AG04449 (cell line): ENCODE data around the gene MUSTN1.

Source experiments
- CTCF ChIA-PET: fragments of 350-600 bp; formaldehyde crosslinking; extraction: SDS; loops from one replicate; lab custom pipeline; 2021; ENCODE audit warnings: antibody characterized with exemption; lab: Yijun Ruan, JAX
- POLR2A ChIA-PET: fragments of 400-600, 350-600 bp; formaldehyde crosslinking; extraction: SDS; loops from one replicate; lab custom pipeline; 2020; ENCODE audit warnings: antibody characterized with exemption, inconsistent platforms; lab: Yijun Ruan, JAX
- DNase-seq: peaks from one replicate; pipeline ENCODE4 v3.0.0-alpha.2; 2010; ENCODE audit warnings: low read depth, low spot score
- H3K4me3 ChIP-seq: 2 replicates; pipeline ENCODE4 v1.5.1; 2011; ENCODE audit warnings: low read depth, mild to moderate bottlenecking, control low read depth, low read length
- CTCF ChIP-seq: IDR thresholded peaks from one replicate; pipeline ENCODE4 v1.5.1; 2011; ENCODE audit warnings: mild to moderate bottlenecking, moderate library complexity, low read length, control low read depth, inconsistent platforms; ENCODE audit not compliant: insufficient read depth; ENCODE audit errors: missing control alignments

MUSTN1 gene

GRCh38 chr3:52792961-52793695 lies 41.7 kb downstream of the MUSTN1 start:
- no peak for TF ChIP-seq CTCF
- no peak for DNase-seq
- H3K4me3 ChIP-seq, result no peak overlapping the region
- ChIA-PET POLR2A (no interaction called here), CTCF (interaction anchor here (1.5 kb wide), 1 partner anchor 19 kb away, joined by 3 read pairs; no protein-coding TSS in a partner anchor)

GRCh38 chr3:52792413-52792812 lies 42.4 kb downstream of the MUSTN1 start:
- peak; percentile 8 for TF ChIP-seq CTCF
- no peak overlapping the region for H3K4me3 ChIP-seq
- no peak for DNase-seq
- CTCF ChIA-PET, result no interaction called here
- POLR2A ChIA-PET, result no interaction called here

- no peak overlapping the region for H3K4me3 ChIP-seq
- POLR2A ChIA-PET, result no interaction called here
- DNase-seq, result no peak
- no peak for TF ChIP-seq CTCF
- CTCF ChIA-PET, result no interaction called here
These were observed 42.9 kb downstream of the MUSTN1 start for GRCh38 chr3:52791928-52792327.

- CTCF ChIA-PET, result no interaction called here
- no peak for TF ChIP-seq CTCF
- H3K4me3 ChIP-seq, result no peak overlapping the region
- POLR2A ChIA-PET, result no interaction called here
- DNase-seq, result no peak
These were observed 43.5 kb downstream of the MUSTN1 start for GRCh38 chr3:52791366-52791765.

GRCh38 chr3:52790741-52791140 lies 44.1 kb downstream of the MUSTN1 start:
- POLR2A ChIA-PET, result no interaction called here
- no peak for TF ChIP-seq CTCF
- CTCF ChIA-PET, result no interaction called here
- no peak overlapping the region for H3K4me3 ChIP-seq
- no peak for DNase-seq

GRCh38 chr3:52790337-52790736 lies 44.5 kb downstream of the MUSTN1 start:
- H3K4me3 ChIP-seq, result no peak overlapping the region
- ChIA-PET POLR2A (no interaction called here), CTCF (interaction anchor here (1.5 kb wide), 1 partner anchor 11 kb away, joined by 4 read pairs; no protein-coding TSS in a partner anchor)
- TF ChIP-seq CTCF, result no peak
- no peak for DNase-seq
